LNCaP clone FGC (cell line): Measurements from ENCODE around the gene CSF2.

Experiments used
- DNase-seq: peaks from one replicate; pipeline ENCODE4 v3.0.0-alpha.2; 2011; ENCODE audit warnings: low read depth
- H3K4me3 ChIP-seq: 2 replicates; pipeline ENCODE4 v1.5.1; 2011; ENCODE audit warnings: mild to moderate bottlenecking, low read depth, low read length, control low read depth
- TF ChIP-seq, protein P1 (sequence below): IDR thresholded peaks from 2 replicates; pipeline ENCODE4 v1.5.1; 2012; ENCODE audit warnings: mild to moderate bottlenecking; ENCODE audit not compliant: control insufficient read depth, insufficient read depth; ENCODE audit errors: extremely low read depth

CSF2 gene

DNA sequence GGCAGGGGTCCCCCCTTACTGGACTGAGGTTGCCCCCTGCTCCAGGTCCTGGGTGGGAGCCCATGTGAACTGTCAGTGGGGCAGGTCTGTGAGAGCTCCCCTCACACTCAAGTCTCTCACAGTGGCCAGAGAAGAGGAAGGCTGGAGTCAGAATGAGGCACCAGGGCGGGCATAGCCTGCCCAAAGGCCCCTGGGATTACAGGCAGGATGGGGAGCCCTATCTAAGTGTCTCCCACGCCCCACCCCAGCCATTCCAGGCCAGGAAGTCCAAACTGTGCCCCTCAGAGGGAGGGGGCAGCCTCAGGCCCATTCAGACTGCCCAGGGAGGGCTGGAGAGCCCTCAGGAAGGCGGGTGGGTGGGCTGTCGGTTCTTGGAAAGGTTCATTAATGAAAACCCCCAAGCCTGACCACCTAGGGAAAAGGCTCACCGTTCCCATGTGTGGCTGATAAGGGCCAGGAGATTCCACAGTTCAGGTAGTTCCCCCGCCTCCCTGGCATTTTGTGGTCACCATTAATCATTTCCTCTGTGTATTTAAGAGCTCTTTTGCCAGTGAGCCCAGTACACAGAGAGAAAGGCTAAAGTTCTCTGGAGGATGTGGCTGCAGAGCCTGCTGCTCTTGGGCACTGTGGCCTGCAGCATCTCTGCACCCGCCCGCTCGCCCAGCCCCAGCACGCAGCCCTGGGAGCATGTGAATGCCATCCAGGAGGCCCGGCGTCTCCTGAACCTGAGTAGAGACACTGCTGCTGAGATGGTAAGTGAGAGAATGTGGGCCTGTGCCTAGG lies at the start of gene CSF2:
CSF2 (plus strand) TSS at position 559 of the 783 bp plus-strand sequence; CDS start at position 594, 35 bp downstream.
- TF ChIP-seq, protein P1, sequence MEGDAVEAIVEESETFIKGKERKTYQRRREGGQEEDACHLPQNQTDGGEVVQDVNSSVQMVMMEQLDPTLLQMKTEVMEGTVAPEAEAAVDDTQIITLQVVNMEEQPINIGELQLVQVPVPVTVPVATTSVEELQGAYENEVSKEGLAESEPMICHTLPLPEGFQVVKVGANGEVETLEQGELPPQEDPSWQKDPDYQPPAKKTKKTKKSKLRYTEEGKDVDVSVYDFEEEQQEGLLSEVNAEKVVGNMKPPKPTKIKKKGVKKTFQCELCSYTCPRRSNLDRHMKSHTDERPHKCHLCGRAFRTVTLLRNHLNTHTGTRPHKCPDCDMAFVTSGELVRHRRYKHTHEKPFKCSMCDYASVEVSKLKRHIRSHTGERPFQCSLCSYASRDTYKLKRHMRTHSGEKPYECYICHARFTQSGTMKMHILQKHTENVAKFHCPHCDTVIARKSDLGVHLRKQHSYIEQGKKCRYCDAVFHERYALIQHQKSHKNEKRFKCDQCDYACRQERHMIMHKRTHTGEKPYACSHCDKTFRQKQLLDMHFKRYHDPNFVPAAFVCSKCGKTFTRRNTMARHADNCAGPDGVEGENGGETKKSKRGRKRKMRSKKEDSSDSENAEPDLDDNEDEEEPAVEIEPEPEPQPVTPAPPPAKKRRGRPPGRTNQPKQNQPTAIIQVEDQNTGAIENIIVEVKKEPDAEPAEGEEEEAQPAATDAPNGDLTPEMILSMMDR = no peak
- no peak for DNase-seq
- no peak within 1 kb of the TSS for H3K4me3 ChIP-seq

DNA sequence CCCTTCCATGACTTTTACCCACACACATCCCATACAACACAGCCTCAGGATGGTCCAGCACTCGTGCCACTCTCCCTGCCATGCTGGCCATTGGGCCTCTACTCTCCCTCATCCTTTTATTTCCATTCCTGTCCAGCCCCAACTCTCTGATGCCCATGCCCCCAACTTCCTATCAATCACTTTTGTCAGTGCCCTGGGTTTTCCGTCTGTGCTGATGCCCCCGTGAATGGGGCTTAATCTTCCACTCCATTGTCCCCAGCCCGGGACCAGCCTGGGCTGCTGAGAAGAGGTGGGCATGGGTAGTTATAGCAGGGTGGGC lies 49.5 kb upstream of the CSF2 start:
- H3K4me3 ChIP-seq = no peak overlapping the region
- no peak for DNase-seq
- TF ChIP-seq, protein P1 = no peak

DNA sequence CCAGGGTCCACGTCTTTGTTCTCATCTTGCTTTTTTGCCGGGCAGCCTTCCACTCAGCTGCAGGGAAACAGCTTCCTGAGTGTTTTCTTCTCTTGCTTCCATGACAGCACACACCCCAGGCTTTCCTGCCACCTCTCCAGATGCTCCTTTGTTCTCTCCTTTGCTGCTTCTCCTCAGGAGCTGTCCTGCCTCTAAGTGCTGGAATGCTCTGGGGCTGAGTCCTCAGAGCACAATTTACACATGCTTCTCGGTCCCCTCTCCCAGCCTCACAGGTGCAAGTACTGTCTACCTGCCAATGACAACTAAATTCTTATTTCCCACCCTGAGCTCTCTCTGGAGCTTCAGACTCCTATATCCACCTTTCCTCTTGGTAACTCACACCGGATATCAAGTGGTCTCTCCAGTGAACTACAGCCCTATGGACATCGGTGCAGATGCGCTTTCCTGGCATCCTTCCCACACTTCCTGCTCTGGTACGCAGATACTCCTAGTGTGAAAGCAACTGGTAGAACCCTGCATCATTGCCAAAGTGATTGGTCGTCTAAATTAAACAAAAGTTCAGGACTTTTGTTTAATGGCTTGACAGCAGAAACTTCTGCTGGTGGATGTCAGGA lies 48.7 kb upstream of the CSF2 start:
- no peak overlapping the region for H3K4me3 ChIP-seq
- TF ChIP-seq, protein P1 = no peak
- no peak for DNase-seq

DNA sequence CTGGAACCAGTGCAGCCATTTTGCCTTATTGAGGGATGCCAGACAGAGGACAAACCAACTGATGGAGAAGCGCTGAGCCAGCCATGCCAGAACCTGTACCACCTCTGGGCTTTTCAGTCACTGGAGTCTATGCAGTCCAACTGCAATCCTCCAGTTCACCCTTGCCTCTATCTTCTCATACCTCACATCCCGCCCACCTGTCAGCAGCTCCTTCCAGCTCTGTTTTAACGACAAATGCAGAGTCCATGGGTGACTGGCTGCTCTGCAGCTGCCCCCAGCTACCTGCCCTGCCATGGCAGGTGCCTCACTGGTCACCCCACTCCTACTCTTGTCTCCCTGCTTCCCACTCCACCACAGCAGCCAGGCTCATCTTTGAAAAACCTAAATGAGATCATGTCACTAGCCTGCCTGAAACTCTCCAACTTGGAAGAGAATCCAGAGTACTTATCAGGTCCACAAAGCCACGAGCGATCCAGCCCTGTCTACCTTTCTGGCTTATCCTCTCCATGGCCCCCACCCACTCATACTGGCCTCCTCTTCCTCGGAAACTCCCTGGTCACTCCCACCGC lies 48.1 kb upstream of the CSF2 start:
- TF ChIP-seq, protein P1 = no peak
- no peak overlapping the region for H3K4me3 ChIP-seq
- no peak for DNase-seq

DNA sequence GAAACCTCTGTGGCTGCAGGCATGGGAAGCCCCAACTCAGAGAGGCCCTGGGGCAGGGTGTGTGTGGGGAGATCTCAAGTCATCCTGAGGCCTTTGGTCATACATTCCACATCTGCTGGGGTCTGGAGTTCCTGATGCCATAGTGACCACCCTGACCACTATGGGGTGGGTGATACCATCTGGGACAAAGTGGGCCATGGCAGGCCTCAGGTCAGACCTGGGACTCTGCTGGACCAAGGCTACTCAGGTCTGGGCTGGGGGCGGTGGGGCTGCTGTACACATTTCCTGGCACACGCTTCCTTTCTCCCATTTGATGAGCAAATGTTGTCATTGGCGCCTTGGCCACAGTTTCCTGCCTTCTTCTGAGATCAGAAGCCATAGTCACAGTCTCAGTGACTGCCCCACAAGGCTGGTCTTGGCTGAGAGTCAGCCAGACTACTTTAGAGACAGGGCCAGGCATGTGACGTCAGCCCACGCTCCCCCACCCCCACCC lies 47.0 kb upstream of the CSF2 start:
- TF ChIP-seq, protein P1 = no peak
- DNase-seq = no peak
- H3K4me3 ChIP-seq = no peak overlapping the region

DNA sequence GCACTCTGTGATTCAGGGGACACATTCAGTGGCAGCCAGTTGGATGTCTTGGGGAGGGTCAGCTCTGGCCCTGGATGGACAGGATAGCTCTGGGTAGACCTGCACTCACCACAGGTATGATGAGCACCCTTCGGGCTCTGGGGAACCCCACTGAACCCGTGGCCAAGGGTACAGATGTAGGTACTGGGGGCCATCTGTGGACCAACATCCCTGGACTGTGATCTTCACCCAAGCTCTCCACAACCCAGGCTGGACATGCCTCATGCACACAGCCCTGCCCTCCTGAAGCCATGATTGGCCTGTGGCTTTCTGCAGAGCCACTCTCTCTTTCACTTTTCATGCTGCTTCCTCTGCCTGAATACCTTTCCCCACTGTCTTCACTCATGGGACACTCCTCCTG lies 46.6 kb upstream of the CSF2 start:
- no peak for DNase-seq
- H3K4me3 ChIP-seq = no peak overlapping the region
- TF ChIP-seq, protein P1 = no peak
